Choroid plexus epithelial cell (primary cell): ENCODE data around the gene CCNL2.

Experiments used
- DNase-seq: peaks from one replicate; pipeline ENCODE4 v3.0.0-alpha.2; 2010; ENCODE audit warnings: low read depth
- H3K4me3 ChIP-seq: 2 replicates; pipeline ENCODE4 v1.5.1; 2011; ENCODE audit warnings: low read depth, mild to moderate bottlenecking, control low read depth, low read length, moderate library complexity
- CTCF ChIP-seq: conservative IDR thresholded peaks from 2 replicates; pipeline ENCODE4 v1.5.1; 2011; ENCODE audit warnings: low read depth, mild to moderate bottlenecking, control low read depth, inconsistent platforms, low read length, moderate library complexity

CCNL2 gene

GRCh38 chr1:1397839-1398523, 1.2 kb downstream of the CCNL2 start:
- TF ChIP-seq CTCF = no peak
- peak overlapping the region; percentile 97 for H3K4me3 ChIP-seq
- no peak for DNase-seq

- TF ChIP-seq CTCF = no peak
- no peak overlapping the region for H3K4me3 ChIP-seq
- no peak for DNase-seq
Observed at GRCh38 chr1:1395166-1395565, 4.0 kb downstream of the CCNL2 start.

- TF ChIP-seq CTCF = no peak
- H3K4me3 ChIP-seq = no peak overlapping the region
Observed at GRCh38 chr1:1394116-1394515, 5.0 kb downstream of the CCNL2 start.

GRCh38 chr1:1393428-1393827, 5.7 kb downstream of the CCNL2 start:
- no peak for TF ChIP-seq CTCF
- no peak overlapping the region for H3K4me3 ChIP-seq
- DNase-seq = no peak

More at GRCh38 chr1:1394116-1394515, 5.0 kb downstream of the CCNL2 start:
- no peak for DNase-seq

GRCh38 chr1:1393014-1393413, 6.1 kb downstream of the CCNL2 start:
- no peak for DNase-seq
- no peak overlapping the region for H3K4me3 ChIP-seq
- TF ChIP-seq CTCF = no peak

- no peak for DNase-seq
- TF ChIP-seq CTCF = no peak
- H3K4me3 ChIP-seq = no peak overlapping the region
Observed at GRCh38 chr1:1391225-1391624, 7.9 kb downstream of the CCNL2 start.

- DNase-seq = no peak
- no peak overlapping the region for H3K4me3 ChIP-seq
- TF ChIP-seq CTCF = no peak
Observed at GRCh38 chr1:1390675-1391074, 8.5 kb downstream of the CCNL2 start.
